ENCODE results near the gene STAU1. TPM values are rescaled to one million over a fixed set of nuclear protein-coding genes. Genes with fewer than 3 reads are reported as not detected.
"Not testable (repeated sequence)": the region's sequence is repeated elsewhere in the genome, so short reads cannot be mapped to it uniquely, and the experiment has no call there.

Gene STAU1
- total and polyA plus RNA-seq, 9 donors = 37.2 to 113 (median 70.5) TPM

DNA sequence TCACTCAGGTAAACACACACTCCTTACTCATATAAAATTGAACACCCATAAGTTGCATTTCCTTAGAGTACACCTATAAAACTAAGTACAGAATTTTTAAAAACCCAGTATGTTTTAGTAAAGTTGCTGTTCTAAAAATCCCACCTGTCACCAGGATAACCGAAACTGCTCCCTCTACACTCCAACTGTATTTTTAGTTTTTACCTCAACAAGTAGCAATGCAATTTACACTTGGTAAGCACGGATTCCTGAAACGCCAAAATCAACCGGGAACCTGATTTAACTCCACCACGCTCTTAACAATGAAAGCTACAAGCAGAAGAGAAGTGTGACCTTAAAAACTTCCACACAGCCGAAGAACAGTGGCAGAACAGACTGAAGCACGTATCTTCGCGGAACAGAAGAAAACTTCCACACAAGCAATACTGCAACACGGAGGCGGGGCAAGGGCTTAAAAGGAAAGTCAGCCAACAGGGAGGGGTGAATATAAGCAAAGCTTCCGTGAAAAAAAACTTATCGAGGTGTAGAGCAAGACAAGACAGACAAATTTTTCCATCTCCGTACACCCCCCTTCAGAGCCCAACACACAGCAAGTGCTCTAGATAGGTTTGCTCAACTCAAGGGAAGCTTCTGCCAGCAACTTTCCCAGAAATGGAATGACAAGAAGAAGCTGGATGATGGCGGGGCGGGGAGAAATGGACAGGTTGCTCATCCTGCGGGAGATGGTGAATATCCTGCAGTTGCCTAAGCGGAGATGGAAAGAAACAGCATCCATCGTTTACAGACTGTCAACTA, 1.4 kb downstream of the STAU1 start:
- Histone ChIP-seq H3K36me3 (no peaks in the 10 kb centered on the region), H3K4me1 (ENCODE audit: insufficient read depth) (peaks cover 4% of the 10 kb centered on the region), H3K27ac (peak overlapping the region in 1 of 2 donors; percentile 74), H3K9me3 (no peaks in the 10 kb centered on the region), H3K27me3 (no peaks in the 10 kb centered on the region), H3K4me3 (peak overlapping the region; percentile 76)
- TF ChIP-seq POLR2A (IDR thresholded peaks at IDR 0.05) = no peak
- TF ChIP-seq, protein P1, sequence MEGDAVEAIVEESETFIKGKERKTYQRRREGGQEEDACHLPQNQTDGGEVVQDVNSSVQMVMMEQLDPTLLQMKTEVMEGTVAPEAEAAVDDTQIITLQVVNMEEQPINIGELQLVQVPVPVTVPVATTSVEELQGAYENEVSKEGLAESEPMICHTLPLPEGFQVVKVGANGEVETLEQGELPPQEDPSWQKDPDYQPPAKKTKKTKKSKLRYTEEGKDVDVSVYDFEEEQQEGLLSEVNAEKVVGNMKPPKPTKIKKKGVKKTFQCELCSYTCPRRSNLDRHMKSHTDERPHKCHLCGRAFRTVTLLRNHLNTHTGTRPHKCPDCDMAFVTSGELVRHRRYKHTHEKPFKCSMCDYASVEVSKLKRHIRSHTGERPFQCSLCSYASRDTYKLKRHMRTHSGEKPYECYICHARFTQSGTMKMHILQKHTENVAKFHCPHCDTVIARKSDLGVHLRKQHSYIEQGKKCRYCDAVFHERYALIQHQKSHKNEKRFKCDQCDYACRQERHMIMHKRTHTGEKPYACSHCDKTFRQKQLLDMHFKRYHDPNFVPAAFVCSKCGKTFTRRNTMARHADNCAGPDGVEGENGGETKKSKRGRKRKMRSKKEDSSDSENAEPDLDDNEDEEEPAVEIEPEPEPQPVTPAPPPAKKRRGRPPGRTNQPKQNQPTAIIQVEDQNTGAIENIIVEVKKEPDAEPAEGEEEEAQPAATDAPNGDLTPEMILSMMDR (IDR thresholded peaks at IDR 0.05) = no peak
- no peak for TF ChIP-seq EP300 (IDR thresholded peaks at IDR 0.05)
- DNase-seq = peak; percentile 21 to 63 (median 41)
- intact Hi-C loops (cut with DNase I) = no loop called here
- 0 to 1% (median 1%) methylated on average over 19 of the region's 19 CpGs for WGBS, 3 donors

DNA sequence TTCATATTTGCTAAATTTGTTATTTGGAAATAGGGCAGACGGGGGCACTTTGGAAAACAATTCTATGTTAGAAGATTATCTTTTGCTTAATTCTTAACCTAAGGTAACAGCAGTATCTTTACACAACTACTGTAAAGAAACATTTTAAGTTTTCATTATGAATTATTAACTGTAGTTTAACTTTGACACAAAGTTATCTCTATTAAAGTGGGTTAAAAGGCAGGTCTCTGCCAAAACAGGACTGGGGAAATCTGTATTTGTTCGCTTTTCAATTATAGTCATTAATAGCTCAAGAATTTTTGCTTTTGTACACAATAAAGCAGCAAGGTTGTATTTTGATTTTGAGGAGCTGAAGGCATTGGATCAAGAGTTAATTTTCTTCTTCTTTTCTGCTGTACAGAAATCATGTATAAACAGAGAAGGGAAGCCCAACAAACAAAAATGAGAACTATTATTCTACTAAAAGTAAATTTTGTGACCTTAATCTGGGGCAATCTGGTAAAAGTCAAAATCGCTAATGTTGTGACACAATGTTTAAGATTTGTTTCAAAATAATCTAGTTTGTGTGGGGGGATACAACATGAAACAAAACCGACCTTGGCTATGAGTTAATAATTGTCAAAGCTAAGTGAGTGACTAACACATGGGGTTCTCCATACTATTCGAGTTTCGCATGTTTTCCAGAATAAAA, 2.9 kb downstream of the STAU1 start:
- H3K27me3 ChIP-seq = no peaks in the 10 kb centered on the region
- TF ChIP-seq EP300 (IDR thresholded peaks at IDR 0.05) (no peak), POLR2A (IDR thresholded peaks at IDR 0.05) (no peak)
- TF ChIP-seq, protein P1 (IDR thresholded peaks at IDR 0.05) = no peak
- WGBS, 3 donors = 28 to 48% (median 43%) methylated on average over 6 of the region's 6 CpGs
- H3K4me1 ChIP-seq (ENCODE audit: insufficient read depth) = peaks cover 4% of the 10 kb centered on the region
- intact Hi-C loops (cut with DNase I) = no loop called here
- DNase-seq = no peak
- no peak overlapping the region for H3K4me3 ChIP-seq
- no peaks in the 10 kb centered on the region for H3K36me3 ChIP-seq
- no peak overlapping the region for H3K27ac ChIP-seq
- no peaks in the 10 kb centered on the region for H3K9me3 ChIP-seq

DNA sequence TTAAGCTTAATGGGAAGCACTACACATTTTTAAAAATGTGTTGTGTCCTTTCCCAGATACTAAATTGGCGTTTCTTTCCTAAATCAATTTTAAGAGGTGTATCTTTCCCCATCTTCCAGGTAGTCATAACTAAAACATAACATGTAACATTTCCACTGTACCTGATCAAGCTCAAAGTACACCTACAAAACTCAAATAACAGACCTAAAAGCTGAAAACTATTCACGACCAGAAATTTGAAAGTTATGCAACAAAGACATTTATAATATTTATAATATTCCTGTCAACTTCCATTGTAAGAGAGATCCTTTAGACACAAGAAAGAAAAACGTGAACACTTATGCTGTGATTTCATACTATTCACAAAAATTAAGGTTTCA, 3.5 kb downstream of the STAU1 start:
- TF ChIP-seq EP300 (IDR thresholded peaks at IDR 0.05) (no peak), POLR2A (IDR thresholded peaks at IDR 0.05) (no peak)
- TF ChIP-seq, protein P1 (IDR thresholded peaks at IDR 0.05) = no peak
- no peak overlapping the region for H3K4me3 ChIP-seq
- intact Hi-C loops (cut with DNase I) = no loop called here

DNA sequence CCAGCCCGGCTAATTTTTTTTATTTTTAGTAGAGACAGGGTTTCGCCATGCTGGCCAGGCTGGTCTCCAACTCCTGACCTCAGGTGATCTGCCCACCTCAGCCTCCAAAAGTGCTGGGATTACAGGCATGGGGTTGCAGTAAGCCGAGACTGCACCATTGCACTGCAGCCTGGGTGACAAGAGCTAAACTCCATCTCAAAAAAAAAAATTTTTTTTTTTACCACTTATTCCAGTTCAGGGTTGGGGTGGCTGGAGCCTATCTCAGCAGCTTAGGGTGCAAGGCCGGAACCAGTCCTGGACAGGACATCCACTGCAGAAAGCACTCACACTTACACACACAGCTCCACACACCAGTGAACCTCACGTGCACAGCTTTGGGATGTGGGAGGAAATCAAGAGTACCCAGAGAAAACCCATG, 4.0 kb downstream of the STAU1 start:
- intact Hi-C loops (cut with DNase I) = not testable (repeated sequence)

More for the DNA sequence above, 3.5 kb downstream of the STAU1 start:
- no peaks in the 10 kb centered on the region for H3K36me3 ChIP-seq
- peaks cover 4% of the 10 kb centered on the region for H3K4me1 ChIP-seq (ENCODE audit: insufficient read depth)
- H3K9me3 ChIP-seq = no peaks in the 10 kb centered on the region
- no peak for DNase-seq
- WGBS, 3 donors = 41 to 56% (median 54%) methylated on average over 3 of the region's 3 CpGs
- H3K27me3 ChIP-seq = no peaks in the 10 kb centered on the region
- H3K27ac ChIP-seq = no peak overlapping the region

DNA sequence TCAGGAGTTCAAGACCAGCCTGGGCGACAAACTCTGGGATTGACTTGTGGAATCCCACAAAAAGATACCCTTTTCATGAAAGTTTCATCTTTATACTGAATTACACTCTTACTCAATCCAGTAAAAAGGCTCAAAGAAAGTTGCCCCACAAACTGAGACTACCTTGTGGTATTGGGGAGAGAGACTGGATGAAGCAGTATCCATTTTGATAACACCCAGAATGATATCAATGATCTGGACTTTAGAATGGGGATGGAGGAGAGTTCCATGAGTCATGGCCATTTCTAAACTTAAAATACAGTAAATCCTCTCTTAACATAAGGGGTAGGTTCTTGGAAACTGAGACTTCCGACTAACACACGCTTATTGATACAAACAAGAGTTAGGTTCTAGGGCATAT, 4.7 kb downstream of the STAU1 start:
- Histone ChIP-seq H3K4me3 (no peak overlapping the region), H3K27me3 (no peaks in the 10 kb centered on the region), H3K9me3 (no peaks in the 10 kb centered on the region), H3K36me3 (no peaks in the 10 kb centered on the region), H3K4me1 (ENCODE audit: insufficient read depth) (peaks cover 4% of the 10 kb centered on the region), H3K27ac (no peak overlapping the region)
- WGBS, 3 donors = 95 to 98% (median 96%) methylated on average over 3 of the region's 3 CpGs
- intact Hi-C loops (cut with DNase I) = no loop called here
- no peak for TF ChIP-seq POLR2A (IDR thresholded peaks at IDR 0.05)
- TF ChIP-seq EP300 (IDR thresholded peaks at IDR 0.05) = no peak
- TF ChIP-seq, protein P1 (IDR thresholded peaks at IDR 0.05) = no peak
- DNase-seq = no peak

More for the DNA sequence above, 4.0 kb downstream of the STAU1 start:
- not testable (repeated sequence) for DNase-seq; H3K4me1 ChIP-seq (ENCODE audit: insufficient read depth); H3K4me3 ChIP-seq; H3K27me3 ChIP-seq; H3K36me3 ChIP-seq; H3K9me3 ChIP-seq; H3K27ac ChIP-seq
- 81 to 84% (median 82%) methylated on average over 5 of the region's 5 CpGs for WGBS, 3 donors

All from ovary (tissue), 9 donors.